ENCODE measurements around the gene DHRSX.
A peak's percentile ranks its signal among the peaks of the same experiment; 100 is the strongest.
"Not testable (repeated sequence)": the region's sequence is repeated elsewhere in the genome, so short reads cannot be mapped to it uniquely, and the experiment has no call there.

Gene DHRSX

GRCh38 chrX:2485789-2486345 lies 14.9 kb downstream of the DHRSX start:
- H4K5ac ChIP-seq (ENCODE audit: low read length) = no peak overlapping the region
- H3K79me2 ChIP-seq (ENCODE audit: control insufficient read depth, insufficient read depth, low read length) = peaks cover 15% of the 10 kb centered on the region
- H3K18ac ChIP-seq (ENCODE audit: low read length) = no peak overlapping the region
- H2BK120ac ChIP-seq (ENCODE audit: low read depth, low read length) = no peak overlapping the region
- no peak overlapping the region for H3K23ac ChIP-seq (ENCODE audit: low read length)
- H3K4me3 ChIP-seq (ENCODE audit: low read length) = no peak overlapping the region
- H3K27me3 ChIP-seq (ENCODE audit: insufficient read depth, low read length, poor library complexity) = no peaks in the 10 kb centered on the region
- peaks cover 8% of the 10 kb centered on the region for H3K4me1 ChIP-seq (ENCODE audit: control insufficient read depth, low read depth, low read length)
- H3K36me3 ChIP-seq (ENCODE audit: control insufficient read depth, insufficient read depth, low read length) = peaks cover 7% of the 10 kb centered on the region
- H3K4me2 ChIP-seq (ENCODE audit: low read length) = no peak overlapping the region
- no peak overlapping the region for H3K9ac ChIP-seq (ENCODE audit: low read length)
- H2BK15ac ChIP-seq (replicated peaks; ENCODE audit: low read depth) = no peak overlapping the region
- H2AK5ac ChIP-seq (ENCODE audit: low read length) = no peak overlapping the region
- peak overlapping the region; percentile 34 for H3K56ac ChIP-seq (ENCODE audit: low read length)
- no peak overlapping the region for H3K27ac ChIP-seq (ENCODE audit: low read depth, low read length)
- 100% methylated on average over 1 of the region's 10 CpGs for WGBS (ENCODE audit: extremely low coverage, insufficient coverage, low lambda C conversion rate)
- peaks cover 10% of the 10 kb centered on the region for H3K79me1 ChIP-seq (ENCODE audit: low read length)
- no peak overlapping the region for H3K4ac ChIP-seq (ENCODE audit: low read depth, low read length)
- H2BK5ac ChIP-seq (ENCODE audit: low read length) = no peak overlapping the region
- DNase-seq = no peak
- no peak overlapping the region for H4K8ac ChIP-seq (ENCODE audit: low read depth, low read length)

DNA sequence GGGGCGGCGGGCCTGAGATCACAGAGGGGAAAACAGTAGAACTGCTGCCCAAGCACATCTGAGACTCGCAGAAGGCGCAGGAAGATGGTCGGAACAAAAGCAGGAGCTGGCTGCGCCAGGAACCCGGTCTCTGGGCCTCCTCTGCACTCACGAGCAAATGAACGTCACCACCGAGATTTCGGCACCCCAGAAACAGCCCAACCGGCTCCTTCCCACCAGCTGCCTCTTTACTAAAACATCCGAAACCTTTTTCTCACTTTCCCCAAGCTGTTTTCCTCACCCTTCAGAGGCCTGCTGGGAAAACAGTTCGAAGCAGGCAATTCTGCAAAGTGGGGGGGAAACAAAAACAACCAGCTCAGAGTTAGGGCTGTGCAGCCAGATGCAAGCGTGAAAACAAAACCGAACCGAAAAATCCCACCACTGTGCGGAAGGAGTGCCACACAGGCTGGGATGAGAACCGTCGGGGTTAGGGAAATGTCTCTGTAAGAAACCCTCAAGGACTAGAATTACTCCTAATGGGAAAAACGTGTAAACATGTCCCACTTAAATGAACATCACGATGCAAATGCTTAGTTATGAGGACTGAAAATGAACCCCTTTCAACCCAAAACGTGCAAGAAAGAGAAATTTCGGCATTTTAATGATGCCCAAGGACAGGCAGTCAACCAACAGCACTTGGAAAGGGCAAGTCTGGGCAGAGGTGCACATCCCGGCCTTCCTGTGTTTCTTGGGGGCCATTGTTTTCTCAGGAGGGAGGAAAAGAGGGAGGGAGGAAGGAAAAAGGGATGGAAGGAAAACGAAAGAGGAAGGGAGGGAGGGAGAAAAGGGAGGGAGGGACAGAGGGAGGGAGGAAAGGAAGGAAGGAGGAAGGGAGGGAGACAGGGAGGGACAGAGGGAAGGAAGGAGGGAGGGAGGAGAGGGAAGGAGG lies 15.8 kb downstream of the DHRSX start:
- peak; percentile 49 for DNase-seq
- Histone ChIP-seq H3K4me1 (ENCODE audit: control insufficient read depth, low read depth, low read length) (peaks cover 8% of the 10 kb centered on the region), H3K79me2 (ENCODE audit: control insufficient read depth, insufficient read depth, low read length) (peaks cover 14% of the 10 kb centered on the region), H3K23ac (ENCODE audit: low read length) (no peak overlapping the region), H4K5ac (ENCODE audit: low read length) (no peak overlapping the region), H3K56ac (ENCODE audit: low read length) (peak overlapping the region; percentile 73), H3K18ac (ENCODE audit: low read length) (peak overlapping the region; percentile 43), H3K4me3 (ENCODE audit: low read length) (no peak overlapping the region), H2BK5ac (ENCODE audit: low read length) (peak overlapping the region; percentile 11), H3K27me3 (ENCODE audit: insufficient read depth, low read length, poor library complexity) (no peaks in the 10 kb centered on the region), H3K27ac (ENCODE audit: low read depth, low read length) (peak overlapping the region; percentile 42), H2BK15ac (replicated peaks; ENCODE audit: low read depth) (no peak overlapping the region), H3K4ac (ENCODE audit: low read depth, low read length) (peak overlapping the region; percentile 17), H2AK5ac (ENCODE audit: low read length) (peak overlapping the region; percentile 61), H3K4me2 (ENCODE audit: low read length) (peak overlapping the region; percentile 8), H3K36me3 (ENCODE audit: control insufficient read depth, insufficient read depth, low read length) (peaks cover 6% of the 10 kb centered on the region), H3K9ac (ENCODE audit: low read length) (peak overlapping the region; percentile 39), H4K8ac (ENCODE audit: low read depth, low read length) (no peak overlapping the region), H2BK120ac (ENCODE audit: low read depth, low read length) (no peak overlapping the region), H3K79me1 (ENCODE audit: low read length) (peaks cover 9% of the 10 kb centered on the region)
- WGBS (ENCODE audit: extremely low coverage, insufficient coverage, low lambda C conversion rate) = no CpG with 5 or more reads among the region's 26 CpGs

- peaks cover 8% of the 10 kb centered on the region for H3K4me1 ChIP-seq (ENCODE audit: control insufficient read depth, low read depth, low read length)
- no peak overlapping the region for H2AK5ac ChIP-seq (ENCODE audit: low read length)
- peaks cover 10% of the 10 kb centered on the region for H3K79me1 ChIP-seq (ENCODE audit: low read length)
- no peak for DNase-seq
- H3K36me3 ChIP-seq (ENCODE audit: control insufficient read depth, insufficient read depth, low read length) = peaks cover under 1% of the 10 kb centered on the region
- no peak overlapping the region for H2BK15ac ChIP-seq (replicated peaks; ENCODE audit: low read depth)
- H3K27ac ChIP-seq (ENCODE audit: low read depth, low read length) = peak overlapping the region; percentile 42
- H3K56ac ChIP-seq (ENCODE audit: low read length) = no peak overlapping the region
- H3K4ac ChIP-seq (ENCODE audit: low read depth, low read length) = no peak overlapping the region
- H3K18ac ChIP-seq (ENCODE audit: low read length) = peak overlapping the region; percentile 6
- H3K9ac ChIP-seq (ENCODE audit: low read length) = peak overlapping the region; percentile 5
- no peak overlapping the region for H3K4me3 ChIP-seq (ENCODE audit: low read length)
- H3K4me2 ChIP-seq (ENCODE audit: low read length) = no peak overlapping the region
- no peak overlapping the region for H2BK120ac ChIP-seq (ENCODE audit: low read depth, low read length)
- WGBS (ENCODE audit: extremely low coverage, insufficient coverage, low lambda C conversion rate) = no CpG with 5 or more reads among the region's 12 CpGs
- H3K27me3 ChIP-seq (ENCODE audit: insufficient read depth, low read length, poor library complexity) = no peaks in the 10 kb centered on the region
- peaks cover 14% of the 10 kb centered on the region for H3K79me2 ChIP-seq (ENCODE audit: control insufficient read depth, insufficient read depth, low read length)
- H3K23ac ChIP-seq (ENCODE audit: low read length) = no peak overlapping the region
- H4K8ac ChIP-seq (ENCODE audit: low read depth, low read length) = no peak overlapping the region
- H4K5ac ChIP-seq (ENCODE audit: low read length) = no peak overlapping the region
- no peak overlapping the region for H2BK5ac ChIP-seq (ENCODE audit: low read length)
Measured at GRCh38 chrX:2484256-2484655, 16.5 kb downstream of the DHRSX start.

DNA sequence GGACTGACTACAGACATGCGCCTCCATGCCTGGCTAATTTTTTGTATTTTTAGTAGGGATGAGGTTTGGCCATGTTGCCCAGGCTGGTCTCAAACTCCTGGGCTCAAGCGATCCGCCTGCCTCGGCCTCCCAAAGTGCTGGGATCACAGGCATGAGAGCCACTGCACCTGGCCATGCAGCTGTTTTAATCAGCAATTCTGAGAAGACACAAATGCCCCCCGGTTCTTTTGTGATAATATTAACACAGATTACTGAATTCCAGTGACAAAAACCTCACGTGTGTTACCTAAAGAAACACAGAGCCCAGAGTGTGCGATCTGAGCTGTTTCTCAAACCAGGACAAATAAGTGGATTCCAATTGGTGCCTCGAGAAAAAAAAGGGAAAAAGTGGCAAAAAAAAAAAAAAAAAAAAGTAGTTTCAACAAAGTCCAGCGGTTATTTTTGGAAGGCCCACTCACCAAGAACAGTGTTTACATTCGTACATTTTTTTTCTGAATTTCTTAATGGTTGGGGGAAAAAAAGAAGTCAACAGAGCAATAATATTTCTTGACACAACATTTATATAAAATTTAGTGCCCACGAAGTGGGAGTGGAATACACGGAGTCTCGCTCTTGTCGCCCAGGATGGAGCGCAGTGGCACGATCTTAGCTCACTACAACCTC lies 17.2 kb downstream of the DHRSX start:
- H3K4me3 ChIP-seq (ENCODE audit: low read length) = no peak overlapping the region
- WGBS (ENCODE audit: extremely low coverage, insufficient coverage, low lambda C conversion rate) = no CpG with 5 or more reads among the region's 16 CpGs

DNA sequence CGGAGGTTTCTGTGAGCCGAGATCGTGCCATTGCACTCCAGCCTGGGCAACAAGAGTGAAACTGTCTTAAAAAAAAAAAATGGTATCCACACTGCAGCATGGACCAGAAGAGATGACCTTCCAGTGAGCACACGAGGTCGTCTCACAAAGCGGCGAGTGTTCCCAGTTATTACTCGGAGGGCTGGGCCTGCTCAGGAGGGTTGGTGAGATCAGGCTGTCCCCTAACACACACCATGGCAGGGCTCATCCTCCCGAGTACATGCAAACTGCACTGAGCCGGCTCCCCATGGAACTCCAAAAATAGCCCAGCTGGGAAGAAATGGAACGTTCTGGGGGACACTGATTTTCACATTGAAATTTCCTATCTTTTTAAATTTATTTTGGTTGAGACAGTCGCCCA lies 19.2 kb downstream of the DHRSX start:
- DNase-seq; H3K36me3 ChIP-seq (ENCODE audit: control insufficient read depth, insufficient read depth, low read length); H3K23ac ChIP-seq (ENCODE audit: low read length); H3K4ac ChIP-seq (ENCODE audit: low read depth, low read length); H2AK5ac ChIP-seq (ENCODE audit: low read length); H2BK120ac ChIP-seq (ENCODE audit: low read depth, low read length); H3K9ac ChIP-seq (ENCODE audit: low read length); H2BK5ac ChIP-seq (ENCODE audit: low read length); H3K56ac ChIP-seq (ENCODE audit: low read length); H3K4me3 ChIP-seq (ENCODE audit: low read length); H3K27me3 ChIP-seq (ENCODE audit: insufficient read depth, low read length, poor library complexity); H3K4me2 ChIP-seq (ENCODE audit: low read length); H3K4me1 ChIP-seq (ENCODE audit: control insufficient read depth, low read depth, low read length); H2BK15ac ChIP-seq (replicated peaks; ENCODE audit: low read depth); H4K8ac ChIP-seq (ENCODE audit: low read depth, low read length); H3K27ac ChIP-seq (ENCODE audit: low read depth, low read length); H3K18ac ChIP-seq (ENCODE audit: low read length); H4K5ac ChIP-seq (ENCODE audit: low read length): not testable (repeated sequence)
- WGBS (ENCODE audit: extremely low coverage, insufficient coverage, low lambda C conversion rate) = no CpG with 5 or more reads among the region's 12 CpGs
- Histone ChIP-seq H3K79me1 (ENCODE audit: low read length) (peaks cover 15% of the 10 kb centered on the region), H3K79me2 (ENCODE audit: control insufficient read depth, insufficient read depth, low read length) (peaks cover 22% of the 10 kb centered on the region)

More for the DNA sequence above, 17.2 kb downstream of the DHRSX start:
- Histone ChIP-seq H4K8ac (ENCODE audit: low read depth, low read length) (no peak overlapping the region), H3K27ac (ENCODE audit: low read depth, low read length) (no peak overlapping the region), H3K18ac (ENCODE audit: low read length) (no peak overlapping the region), H3K79me1 (ENCODE audit: low read length) (peaks cover 13% of the 10 kb centered on the region), H3K9ac (ENCODE audit: low read length) (no peak overlapping the region), H3K56ac (ENCODE audit: low read length) (no peak overlapping the region), H2AK5ac (ENCODE audit: low read length) (no peak overlapping the region), H3K4ac (ENCODE audit: low read depth, low read length) (no peak overlapping the region), H3K4me2 (ENCODE audit: low read length) (no peak overlapping the region), H3K79me2 (ENCODE audit: control insufficient read depth, insufficient read depth, low read length) (peaks cover 19% of the 10 kb centered on the region), H2BK120ac (ENCODE audit: low read depth, low read length) (no peak overlapping the region), H3K27me3 (ENCODE audit: insufficient read depth, low read length, poor library complexity) (no peaks in the 10 kb centered on the region), H3K36me3 (ENCODE audit: control insufficient read depth, insufficient read depth, low read length) (no peaks in the 10 kb centered on the region), H2BK15ac (replicated peaks; ENCODE audit: low read depth) (no peak overlapping the region), H4K5ac (ENCODE audit: low read length) (no peak overlapping the region), H3K4me1 (ENCODE audit: control insufficient read depth, low read depth, low read length) (peaks cover 8% of the 10 kb centered on the region), H3K23ac (ENCODE audit: low read length) (no peak overlapping the region), H2BK5ac (ENCODE audit: low read length) (no peak overlapping the region)
- DNase-seq = no peak
